Left forelimb (tissue), 1 donor: Measurements from ENCODE around the gene IQSEC3.
A peak's percentile ranks its signal among the peaks of the same experiment; 100 is the strongest.
"Not testable (repeated sequence)": the region's sequence is repeated elsewhere in the genome, so short reads cannot be mapped to it uniquely, and the experiment has no call there.

Experiments
- DNase-seq: peaks from one replicate; pipeline ENCODE4 v3.0.0-alpha.2; 2018; ENCODE audit warnings: low spot score

Gene IQSEC3

DNA sequence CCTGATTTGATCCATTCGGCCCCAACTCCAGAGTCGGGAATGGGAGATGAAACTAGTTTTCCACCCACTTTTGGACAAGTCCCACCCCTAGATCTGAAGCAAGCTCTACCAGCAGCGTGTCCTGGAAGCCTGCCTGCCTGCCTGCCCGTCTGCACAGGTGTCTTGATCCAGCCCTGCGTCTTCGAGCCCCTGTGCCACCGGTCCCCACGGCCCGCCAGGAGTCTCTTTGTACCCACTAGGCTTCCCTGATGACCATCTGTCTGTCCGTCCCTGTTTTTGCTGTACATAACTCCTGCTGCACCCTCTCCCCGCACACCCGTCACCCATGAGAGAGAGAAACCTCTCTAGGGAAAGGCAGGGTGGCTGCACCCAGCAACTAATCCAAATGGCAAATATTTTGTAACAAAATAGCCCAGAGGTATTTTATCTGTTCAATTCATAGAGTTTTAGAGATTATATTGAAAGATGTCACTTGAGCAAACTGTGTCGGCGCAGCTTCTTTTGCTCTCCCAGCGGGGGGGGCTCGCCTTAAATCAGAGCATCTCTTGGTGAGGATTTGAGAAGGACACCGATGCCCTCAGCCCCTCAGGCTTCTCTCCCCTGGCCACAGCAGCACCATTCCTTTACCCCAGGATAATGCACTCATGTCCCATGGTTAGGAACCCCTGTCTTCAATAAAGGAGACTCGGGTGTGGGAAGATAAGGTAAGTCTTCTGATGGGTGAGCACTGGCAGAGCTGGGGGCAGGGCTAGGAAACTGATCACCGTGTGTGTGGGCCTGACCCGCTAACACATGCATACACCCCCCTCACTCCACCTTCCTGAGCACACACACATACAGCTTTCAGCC is 111.6 kb downstream of the IQSEC3 start:
- no peak for DNase-seq

DNA sequence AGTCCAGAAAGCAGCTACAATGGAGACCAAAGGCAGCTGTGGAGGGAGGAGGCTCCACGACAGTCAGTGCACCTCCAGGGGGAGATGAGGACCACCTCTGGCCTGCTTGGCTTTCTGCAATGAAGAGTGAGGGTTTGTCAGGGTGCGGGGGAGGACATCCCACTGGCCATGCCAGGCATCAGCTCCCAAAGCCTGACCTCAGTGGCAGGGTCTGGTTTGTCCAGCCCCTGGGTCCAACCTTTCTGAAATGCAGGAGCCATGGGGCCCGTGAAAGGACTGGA is 112.2 kb downstream of the IQSEC3 start:
- DNase-seq = no peak

DNA sequence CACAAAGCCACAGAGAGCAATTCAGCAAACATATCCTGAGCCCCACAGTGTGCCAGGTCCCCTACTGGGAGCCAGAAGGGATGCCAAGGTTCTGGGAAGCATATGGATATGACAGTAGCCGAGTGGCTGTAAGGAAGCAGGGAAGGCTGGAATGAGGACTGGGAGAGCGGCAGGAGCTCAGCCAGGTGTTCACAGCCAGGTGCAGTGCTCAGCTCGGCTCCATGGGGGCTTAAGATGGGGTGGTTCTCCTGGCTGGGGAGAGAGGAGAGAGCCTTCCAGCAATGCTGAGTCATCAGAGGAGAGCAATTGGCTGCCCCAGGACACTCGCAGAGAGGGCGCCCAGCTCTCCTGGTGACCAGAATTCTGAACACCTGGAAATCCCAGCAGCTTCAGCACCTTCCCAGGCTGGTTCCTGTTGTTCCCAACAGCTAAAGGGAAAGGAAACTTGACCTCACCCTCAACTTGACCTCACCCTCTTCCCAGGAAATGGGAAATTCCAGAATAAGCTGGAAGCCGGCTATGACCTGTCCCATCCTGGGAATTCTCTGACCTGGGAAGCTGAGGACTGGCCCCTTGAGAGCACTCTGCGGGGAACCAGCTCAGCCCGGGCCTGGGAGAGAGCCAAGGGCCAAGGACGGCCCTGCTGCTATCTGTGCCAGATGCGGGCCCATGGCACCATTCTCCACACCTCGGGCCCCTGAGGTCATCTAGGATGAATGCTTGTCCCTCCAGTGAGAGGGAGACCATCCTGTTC is 112.7 kb downstream of the IQSEC3 start:
- DNase-seq = no peak

GRCh38 chr12:179885-180284 is 113.3 kb downstream of the IQSEC3 start:
- no peak for DNase-seq

DNA sequence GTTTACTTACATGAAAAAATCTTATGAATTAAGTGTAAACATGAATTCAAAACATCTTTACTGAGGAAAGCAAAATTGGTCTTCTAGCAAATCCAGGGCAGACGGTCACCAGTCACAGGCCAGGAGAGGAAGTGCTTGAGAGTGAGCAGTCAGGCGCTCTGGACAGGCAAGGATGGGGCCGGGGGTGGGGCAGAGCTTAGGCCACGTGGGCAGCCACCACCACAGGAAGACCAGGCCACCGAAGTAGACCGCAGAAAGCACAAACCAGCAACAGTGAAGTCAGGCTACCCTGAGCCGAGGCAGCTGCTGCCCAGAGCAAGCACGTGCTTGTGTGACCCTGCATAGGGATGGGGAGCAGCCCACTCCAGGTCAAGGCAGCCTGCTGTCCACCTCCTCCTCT is 113.9 kb downstream of the IQSEC3 start:
- DNase-seq = no peak

DNA sequence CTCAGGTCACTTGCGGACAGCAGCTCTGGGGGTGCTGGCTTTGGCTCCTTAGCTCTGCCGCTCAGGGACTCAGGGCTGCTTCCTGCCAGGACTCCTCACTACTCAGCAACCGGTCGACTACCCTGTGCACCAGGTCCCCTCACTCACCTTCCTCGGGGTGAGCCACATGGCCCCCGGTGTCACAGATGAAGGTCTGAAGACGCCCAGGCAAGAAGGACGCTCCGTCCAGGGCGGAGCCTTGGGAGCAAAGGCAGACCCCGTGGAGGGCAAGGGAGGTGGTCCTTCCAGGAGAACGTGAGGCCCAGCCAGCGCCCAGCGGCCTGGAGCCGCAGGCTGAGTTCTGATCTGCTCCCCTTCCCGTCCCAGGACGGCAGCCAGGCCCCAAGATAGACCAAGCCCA is 115.4 kb downstream of the IQSEC3 start:
- no peak for DNase-seq

DNA sequence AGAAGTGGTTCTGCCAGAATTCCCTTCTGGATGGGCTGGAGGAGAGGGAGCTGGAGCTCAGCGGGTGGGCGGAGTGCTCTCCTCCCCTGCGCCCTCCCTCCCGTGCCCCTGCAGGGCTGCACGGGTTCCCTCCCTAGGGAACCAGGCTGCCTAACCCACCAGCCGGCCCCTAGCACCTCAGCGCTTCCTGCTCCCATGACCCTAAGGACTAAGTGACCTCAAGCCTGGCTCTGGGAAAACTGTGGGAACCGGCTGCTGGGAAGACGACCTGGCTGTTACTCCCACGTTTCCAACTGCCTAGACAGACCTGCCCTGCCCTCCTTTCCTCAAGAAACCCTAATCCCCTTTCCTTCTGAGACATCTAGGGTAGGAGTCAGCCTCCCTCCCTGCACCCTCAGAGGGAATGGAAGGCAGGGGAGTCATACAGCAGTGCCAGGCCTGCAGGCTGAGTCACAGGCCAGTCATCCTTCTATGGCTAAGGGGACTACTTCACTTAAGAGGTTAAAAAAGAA is 115.9 kb downstream of the IQSEC3 start:
- DNase-seq = no peak

GRCh38 chr12:184811-185575 is 118.4 kb downstream of the IQSEC3 start:
- DNase-seq = no peak

DNA sequence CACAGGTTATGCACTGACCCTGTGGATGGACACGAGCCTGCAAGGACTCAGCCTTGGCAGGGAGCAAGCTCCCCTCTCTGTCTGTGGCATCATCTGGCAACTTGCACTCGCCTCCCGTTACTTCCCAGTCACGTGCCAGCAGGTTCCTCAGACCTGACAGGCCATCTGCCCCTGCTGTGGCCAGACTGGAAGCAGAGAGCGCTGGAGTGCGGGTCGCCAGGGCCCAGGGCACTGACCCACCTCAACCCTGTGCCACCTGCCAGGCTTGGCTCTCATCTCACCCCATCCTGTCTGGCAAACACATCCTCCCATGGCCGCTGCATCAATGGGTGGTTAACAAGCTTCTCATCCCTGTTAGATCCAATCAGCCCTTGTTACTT is 119.0 kb downstream of the IQSEC3 start:
- DNase-seq = no peak

DNA sequence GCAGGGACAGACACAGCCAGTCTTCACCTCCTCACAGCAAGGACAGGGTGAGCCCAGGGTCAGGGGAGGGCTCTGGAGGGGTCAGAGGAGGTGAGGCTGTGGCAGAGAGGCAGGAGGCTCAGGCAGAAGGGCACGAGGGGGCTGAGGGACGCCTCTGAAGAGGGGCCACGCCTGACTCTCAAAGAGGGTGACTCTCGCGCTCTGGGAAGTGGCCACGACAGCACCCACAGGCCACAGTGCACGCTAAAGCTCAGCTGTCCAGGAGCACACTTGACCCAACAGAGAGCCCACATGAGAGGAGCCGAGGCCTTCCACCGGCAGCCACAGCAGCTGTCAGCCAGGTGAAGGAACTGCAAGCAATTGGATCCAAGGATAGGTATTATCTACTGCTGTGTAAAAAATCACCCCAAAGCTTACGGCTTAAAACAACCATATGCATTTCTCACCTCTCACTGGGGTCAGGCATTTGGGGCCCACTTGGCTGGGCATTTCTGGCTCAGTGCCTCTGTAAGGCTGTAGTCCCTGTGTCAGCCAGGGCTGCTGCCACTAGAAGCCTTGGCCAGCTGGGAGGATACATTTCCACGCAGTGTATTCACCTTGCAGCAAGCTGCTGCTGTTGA is 119.5 kb downstream of the IQSEC3 start:
- DNase-seq = no peak

- not testable (repeated sequence) for DNase-seq
Observed at GRCh38 chr12:187986-188909, 121.7 kb downstream of the IQSEC3 start.

DNA sequence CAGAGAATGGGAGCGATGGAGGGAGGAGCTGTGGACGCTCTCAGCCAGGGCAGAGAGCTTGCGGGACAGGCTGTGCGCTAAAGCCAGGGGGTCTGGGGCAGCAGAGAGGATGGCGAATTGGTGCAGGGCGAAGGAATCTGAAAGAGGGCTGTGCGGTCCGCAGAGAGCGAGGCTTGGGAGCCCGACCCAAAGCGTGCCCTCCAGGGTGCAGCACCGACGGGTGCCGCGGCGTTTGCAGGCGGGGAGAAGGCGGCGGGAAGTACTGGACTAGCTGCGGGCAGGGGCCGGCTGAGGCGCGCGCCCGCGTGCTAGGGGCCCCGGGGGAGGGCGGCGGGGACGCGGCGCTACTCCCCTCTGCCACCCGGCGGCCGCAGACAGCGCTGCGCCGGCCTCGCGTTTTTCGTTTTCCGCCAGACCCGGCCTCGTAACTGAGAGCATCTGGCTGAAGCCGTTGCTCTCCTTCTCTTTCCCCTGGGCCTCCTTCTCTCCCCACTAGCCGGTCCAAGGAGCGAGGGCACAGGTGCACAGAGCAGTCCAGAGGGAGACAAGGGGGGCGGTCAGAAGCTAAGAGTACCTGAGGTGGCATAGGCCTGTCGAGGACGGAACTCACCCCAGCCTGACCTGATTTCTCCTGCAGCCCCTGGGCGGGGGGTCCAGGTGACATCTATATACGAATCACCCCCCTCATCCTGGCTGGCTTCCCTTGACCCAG is 122.5 kb downstream of the IQSEC3 start:
- DNase-seq = peak; percentile 84

DNA sequence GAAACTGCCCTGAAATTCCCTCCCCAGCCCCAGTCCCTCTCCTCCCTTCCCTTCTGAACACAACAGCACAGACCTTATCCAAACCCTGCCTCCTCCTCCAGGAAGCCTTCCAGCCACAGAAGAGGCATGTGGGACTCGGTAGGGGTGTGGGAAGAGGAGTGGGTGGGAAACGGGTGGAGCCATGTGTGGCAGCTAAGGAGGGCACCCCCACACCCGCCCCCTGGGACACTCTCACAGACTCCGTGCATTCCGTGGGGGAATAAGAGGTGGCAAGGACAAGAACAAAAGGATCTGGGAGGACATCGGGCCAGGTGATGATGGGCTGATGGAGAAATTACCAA is 123.0 kb downstream of the IQSEC3 start:
- no peak for DNase-seq

GRCh38 chr12:190881-191280 is 124.3 kb downstream of the IQSEC3 start:
- DNase-seq = no peak

DNA sequence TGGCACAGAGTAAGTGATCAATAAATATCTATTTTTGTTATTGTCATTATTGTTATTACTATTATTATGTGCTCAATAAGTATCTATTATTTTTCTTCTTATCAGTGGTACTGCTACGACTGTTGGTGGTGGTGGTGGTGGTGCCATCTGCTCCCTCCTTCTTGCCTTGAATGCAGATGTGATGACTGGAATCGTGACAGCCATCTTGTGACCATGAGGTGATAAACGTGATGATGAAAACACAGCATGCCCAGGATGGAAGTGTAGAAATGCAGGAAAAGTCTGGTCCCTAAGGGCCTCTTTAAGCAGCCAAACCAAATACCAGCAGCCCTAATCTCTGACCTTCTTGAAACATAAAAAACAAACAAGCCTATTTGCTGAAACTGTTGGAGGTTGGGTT is 125.0 kb downstream of the IQSEC3 start:
- no peak for DNase-seq

DNA sequence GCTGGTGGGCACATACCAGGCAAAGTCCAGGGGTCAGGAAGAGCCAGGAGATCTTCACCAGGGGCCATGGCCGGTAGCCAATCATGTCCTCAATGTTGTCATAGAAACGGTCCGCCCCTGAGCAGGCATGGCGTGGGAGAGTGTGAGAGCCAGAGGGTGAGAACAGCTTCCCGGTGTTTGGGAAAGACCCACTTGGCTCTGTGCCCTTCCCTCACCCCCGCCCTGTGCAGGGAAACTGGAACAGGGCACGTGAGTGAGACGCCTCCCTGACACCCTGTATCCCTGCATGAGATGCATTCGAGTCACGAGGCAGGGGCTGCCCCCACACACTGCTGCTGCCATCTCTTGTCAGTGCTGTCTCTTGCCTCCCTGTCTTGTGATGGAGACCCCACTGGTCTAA is 126.7 kb downstream of the IQSEC3 start:
- DNase-seq = no peak

DNA sequence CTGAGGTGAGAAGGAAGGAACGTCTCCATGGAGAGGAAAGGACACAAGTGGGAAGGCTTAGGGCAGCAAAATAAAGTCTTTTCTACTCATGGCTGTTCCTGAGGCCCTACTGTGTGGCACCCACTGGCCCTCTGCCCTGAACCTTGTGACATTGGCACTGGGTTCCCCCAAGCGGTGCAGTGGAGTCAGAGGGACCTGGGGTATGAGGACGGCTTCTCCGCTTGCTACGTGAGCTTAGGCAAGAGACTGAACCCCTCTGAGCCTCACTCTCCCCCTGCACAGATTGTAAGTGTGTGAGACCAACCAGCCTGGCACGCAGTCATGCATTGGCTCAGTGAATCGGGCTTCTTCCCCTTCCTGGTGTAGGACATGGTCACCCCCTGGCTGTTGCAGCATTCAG is 127.7 kb downstream of the IQSEC3 start:
- DNase-seq = no peak

GRCh38 chr12:195156-195555 is 128.6 kb downstream of the IQSEC3 start:
- DNase-seq = no peak

DNA sequence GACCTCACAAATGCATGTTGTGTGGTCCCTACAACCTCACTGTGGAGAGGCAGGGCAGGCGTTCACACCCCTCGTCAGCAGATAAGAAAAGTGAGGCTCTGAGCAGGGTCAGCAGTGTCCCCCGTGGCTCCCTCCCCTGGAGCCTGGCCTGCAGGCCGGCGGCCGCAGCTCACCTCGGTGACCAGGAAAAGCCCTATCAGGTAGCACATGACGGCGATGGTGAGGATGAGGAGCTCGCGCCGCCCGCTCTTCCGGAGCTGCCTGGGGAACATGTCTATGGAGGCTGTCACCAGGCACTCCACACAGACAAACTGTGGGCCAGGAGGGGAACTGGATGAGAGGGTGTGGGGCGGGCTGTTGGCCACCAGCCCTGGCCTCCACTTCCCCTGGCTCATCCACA is 129.4 kb downstream of the IQSEC3 start:
- DNase-seq = no peak

DNA sequence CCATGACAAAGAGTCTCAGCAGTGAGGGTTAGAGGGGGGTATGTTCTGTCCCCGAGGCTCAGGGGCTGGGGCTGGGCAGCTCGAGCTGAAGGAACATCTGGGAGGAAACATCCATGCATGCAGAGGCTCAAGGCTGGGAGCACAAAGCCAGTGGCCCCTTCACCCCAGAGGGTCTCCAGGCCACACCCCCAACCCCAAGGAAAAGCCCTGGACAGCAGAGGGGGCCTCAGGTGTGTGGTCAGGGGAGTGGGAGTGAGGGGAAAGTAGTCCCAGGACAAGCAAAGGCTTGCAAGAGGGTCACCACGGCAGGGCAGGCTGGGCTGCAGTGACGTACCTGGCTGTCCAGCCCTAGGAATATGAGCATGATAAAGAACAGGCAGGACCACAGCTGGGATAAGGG is 129.9 kb downstream of the IQSEC3 start:
- DNase-seq = no peak

- no peak for DNase-seq
Observed at GRCh38 chr12:197347-197746, 130.8 kb downstream of the IQSEC3 start.
